HG03103 (cell line): Measurements from ENCODE around the gene GID4.

Source experiments
- ATAC-seq: cut with Tn5 transposase; IDR thresholded peaks from one replicate; pipeline ENCODE4 v1.9.1; 2021; ENCODE audit warnings: low read depth; ENCODE audit not compliant: unreplicated experiment

GID4 gene

GRCh38 chr17:18015593-18015992 is 23.6 kb upstream of the GID4 start:
- ATAC-seq = no peak

- ATAC-seq = no peak
Measured at GRCh38 chr17:18016426-18016825, 22.8 kb upstream of the GID4 start.

GRCh38 chr17:18017958-18018357 is 21.2 kb upstream of the GID4 start:
- no peak for ATAC-seq

DNA sequence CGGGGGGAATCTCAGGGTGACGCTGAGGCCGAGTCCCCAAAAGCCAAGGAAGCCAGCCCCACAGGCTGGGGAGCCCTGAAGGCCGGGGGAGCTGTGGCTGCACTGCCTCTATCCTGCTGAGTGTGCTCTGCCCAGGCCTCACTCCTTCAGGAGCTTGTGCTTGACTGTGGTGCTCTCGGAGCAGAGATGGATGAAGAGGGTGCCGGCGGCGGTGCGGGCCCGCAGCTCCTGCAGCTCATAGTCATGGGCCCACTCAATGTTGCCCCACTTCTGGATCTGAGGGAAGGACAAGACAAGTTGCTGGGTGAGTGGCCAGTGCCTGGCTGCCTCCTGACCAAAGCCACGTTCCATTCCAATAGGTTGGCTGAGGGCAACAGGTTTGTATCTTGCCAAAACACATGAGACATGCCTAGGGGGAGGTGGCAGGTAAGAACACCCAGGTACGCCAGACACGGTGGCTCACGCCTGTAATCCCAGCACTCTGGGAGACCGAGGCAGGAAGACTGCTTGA is 20.7 kb upstream of the GID4 start:
- ATAC-seq = no peak

DNA sequence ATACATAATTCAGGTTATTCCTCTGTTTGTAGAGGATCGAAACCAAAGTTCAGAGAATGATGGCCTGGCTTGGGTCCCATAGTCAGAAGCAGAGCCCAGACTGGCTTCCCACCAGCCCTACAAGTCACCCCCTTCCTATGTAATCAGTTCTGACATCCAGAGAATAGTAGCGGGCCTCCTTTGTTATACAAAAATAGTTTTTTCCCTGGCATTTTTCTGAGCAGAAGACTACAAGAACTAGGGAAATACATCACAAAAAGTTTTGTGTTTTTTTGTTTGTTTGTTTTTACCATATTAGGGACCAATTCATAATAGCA is 19.4 kb upstream of the GID4 start:
- no peak for ATAC-seq

- ATAC-seq = no peak
Measured at GRCh38 chr17:18020971-18021370, 18.2 kb upstream of the GID4 start.

GRCh38 chr17:18021372-18021771 is 17.8 kb upstream of the GID4 start:
- ATAC-seq = no peak

DNA sequence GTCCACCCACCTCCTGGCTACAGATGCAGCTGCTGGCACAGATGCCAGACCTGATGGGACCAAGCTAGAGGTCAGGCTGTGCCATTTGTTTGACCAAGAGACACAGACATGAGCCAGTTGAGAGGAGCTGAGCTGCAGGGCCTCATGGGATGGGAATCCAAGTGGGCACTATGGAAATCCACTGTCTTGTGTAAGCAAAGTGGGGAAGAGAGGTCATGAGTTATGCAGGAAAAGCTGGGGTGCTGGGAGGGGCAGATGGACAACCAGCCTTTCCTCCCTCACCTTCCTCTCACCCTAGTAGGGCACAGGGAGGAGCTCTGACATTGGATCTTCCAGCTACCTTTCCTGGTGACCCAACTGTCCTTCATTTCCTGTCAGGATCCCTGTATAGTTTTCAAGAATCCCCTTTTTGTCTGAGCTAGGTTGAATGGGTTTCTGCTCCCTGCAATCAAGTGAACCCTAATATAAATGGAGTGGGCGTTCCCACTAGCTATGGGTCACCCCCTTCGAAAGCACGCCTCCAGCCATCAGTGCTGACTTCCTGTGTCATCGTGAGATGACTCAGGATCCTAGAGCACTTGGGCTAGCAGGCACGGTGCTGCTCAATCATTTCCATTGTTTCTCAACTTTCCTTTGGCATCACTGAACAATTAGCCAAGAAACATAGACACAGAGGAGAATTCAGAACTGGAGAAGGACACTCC is 13.8 kb upstream of the GID4 start:
- no peak for ATAC-seq

DNA sequence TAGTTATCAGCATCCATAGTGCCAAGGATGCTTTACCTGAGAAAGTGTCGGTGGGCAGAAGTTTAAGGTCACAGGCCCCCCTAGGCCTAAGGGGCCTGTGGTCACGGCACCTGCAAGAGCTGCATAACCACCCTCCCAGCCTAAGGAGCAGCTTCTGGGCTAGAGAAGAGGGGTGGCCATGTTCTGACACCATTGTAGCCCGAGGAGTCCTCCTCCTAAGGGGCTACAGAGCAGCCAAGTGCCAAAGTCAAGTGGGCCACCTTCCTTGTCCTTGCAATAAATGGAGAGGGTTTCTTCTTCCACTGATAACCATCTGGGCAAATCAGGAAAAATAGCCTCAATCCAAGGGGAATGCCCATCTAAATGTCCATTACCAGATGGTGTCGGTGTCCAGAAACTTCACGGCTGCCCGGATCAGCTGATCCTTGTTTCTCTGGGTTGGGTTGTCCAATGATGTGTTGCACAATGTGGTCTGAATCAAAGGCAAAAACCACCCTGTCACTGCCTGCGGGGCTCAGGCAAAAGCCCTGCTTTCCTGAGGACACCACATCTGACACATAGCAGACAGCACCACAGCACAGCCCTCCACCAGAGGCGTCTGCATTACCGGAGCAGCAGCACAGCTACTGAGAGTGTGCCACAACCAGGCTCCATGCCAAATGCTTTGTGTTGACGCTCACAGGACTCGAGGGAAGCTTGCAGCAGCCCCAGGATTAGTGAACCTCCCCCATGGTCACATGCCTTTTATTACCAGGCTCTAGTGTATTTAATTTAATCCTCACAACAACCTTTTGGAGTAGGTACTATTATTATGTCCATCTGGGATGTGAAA is 13.0 kb upstream of the GID4 start:
- ATAC-seq = no peak

DNA sequence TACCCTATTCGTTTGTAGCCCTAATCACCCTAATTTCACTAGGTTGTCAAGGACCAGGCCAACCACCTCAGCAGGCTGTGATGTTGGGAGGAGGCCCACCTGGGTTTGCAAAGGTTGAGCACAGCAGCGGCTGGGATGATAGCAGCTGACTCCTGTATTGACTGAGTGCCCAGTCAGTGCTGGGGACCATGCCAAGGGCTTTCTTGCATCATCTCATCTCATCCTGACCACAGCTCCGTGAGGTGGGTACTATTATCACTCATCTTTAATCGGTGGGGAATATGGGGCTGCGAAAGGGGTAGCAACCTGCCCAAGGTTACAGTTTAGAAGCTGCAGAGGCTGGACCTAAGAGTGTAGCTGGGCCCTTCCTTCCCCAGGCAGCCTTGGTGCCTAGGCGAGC is 11.9 kb upstream of the GID4 start:
- ATAC-seq = no peak

DNA sequence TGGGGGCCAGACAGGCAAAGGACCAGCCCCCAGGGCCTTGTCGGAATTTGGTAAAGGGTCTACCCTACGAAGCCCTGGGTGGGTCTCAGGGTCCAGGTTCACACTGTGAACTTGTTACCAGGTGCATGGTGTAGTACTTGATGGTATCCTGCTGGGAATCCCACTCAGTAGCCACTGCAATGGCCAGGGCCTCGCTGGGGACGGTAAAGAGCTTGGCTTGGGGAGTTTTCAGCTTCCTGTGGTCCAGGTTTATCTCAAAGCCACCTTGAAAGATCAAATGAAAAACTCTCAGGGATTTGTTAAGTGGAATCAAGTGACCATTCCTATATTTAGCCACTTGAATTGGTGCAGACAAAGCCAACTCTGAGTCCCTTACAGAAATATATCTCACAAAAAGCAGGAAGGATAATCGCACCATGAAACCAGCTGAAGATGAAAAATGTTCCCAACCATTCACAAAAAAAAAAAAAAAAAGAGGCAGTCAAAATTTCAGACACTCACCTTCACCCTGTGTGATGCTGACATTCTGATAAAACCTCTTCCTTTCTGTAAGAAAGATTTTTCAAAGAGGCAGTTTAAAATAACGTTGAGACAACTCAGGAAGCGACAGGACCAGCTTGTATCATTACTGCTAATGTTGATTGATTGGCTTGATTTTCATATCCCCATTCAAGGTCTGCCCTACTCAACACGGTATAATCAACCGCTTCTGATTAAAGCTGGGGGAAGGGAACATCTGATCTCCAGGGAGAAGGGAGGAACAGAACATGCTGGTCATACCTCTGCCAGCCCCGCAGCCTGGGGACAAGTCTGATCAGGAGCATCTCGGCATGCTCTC is 10.9 kb upstream of the GID4 start:
- no peak for ATAC-seq

- no peak for ATAC-seq
Measured at GRCh38 chr17:18028952-18029540, 10.2 kb upstream of the GID4 start.

DNA sequence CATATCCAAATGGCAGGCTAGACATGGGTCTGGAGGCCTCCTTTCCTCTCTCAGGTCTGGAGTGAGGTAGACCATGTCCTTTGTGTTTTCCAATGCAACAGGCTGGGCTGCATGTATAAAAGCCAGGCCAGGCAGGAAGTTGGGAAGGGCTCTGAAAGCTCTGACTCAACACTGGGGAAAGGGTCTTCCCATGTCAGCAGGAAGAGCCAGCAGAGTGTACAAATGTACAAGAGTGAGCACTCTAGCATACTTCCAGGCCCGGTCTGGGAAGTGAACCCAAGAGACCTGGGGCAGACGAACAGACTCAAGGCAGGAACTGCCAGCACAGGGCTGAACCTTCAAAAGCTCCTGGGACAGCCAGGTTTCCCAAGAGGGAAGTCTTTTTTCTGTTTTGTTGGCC is 7.3 kb upstream of the GID4 start:
- no peak for ATAC-seq

DNA sequence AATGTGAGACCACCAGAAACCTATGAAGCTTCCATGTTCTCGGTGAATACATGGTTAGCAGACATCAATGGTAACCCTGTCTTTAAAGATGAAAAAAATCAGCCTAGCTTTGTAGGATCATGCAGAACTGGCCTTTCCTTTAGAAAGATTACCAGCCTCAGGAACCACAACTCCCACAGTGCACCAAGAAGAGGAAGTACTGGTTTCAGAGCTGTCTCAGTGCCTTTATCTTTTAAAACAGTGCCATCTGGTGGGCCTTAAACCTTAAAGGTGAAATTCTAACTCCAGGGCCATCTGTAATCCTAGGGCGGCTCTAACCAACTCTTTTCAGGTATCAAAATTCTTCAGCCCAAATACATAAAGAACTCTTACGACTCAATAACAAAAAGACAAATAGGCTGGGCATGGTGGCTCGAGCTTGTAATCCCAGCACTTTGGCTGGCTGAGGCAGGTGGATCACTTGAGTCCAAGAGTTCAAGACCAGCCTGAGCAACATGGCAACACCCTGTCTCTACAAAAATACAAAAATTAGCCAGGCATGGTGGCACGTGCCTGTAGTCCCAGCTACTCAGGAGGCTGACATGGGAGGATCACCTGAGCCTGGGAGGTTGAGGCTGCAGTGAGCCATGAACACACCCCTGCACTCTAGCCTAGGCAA is 5.6 kb upstream of the GID4 start:
- peak; percentile 60 for ATAC-seq

- ATAC-seq = no peak
Measured at GRCh38 chr17:18035704-18036103, 3.5 kb upstream of the GID4 start.

DNA sequence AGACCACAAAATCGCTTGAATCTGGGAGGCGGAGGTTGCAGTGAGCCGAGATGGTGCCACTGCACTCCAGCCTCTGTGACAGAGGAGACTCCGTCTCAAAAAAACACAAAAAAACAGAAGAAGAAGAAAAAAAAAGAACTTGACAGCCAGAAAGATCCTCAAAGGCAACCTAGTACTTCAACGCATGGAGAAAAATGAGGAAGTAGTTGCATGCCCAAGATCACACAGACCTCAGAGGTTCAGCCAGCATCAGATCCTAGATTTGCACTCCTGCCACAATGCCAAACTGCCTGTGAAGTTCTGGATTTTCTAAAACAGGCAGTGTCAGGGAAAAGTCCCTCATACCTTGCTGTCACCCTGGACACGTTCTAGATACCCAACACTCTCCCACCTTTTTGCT is 1.7 kb upstream of the GID4 start:
- ATAC-seq = no peak

- ATAC-seq = no peak
Measured at GRCh38 chr17:18038149-18038850, 908 bp upstream of the GID4 start.

GRCh38 chr17:18039535-18040260 is 490 bp downstream of the GID4 start:
- ATAC-seq = peak; percentile 31

GRCh38 chr17:18040261-18040858 is 1.2 kb downstream of the GID4 start:
- no peak for ATAC-seq
